PC-3 (cell line): ENCODE data around the gene RBBP8NL. TPM values are rescaled to one million over a fixed set of nuclear protein-coding genes. Genes with fewer than 3 reads are reported as not detected.

Experiments used
- ATAC-seq: fragments of 200-7000 bp; cut with Tn5 transposase; 2 replicates; pipeline ENCODE4 v1.9.1; 2020; ENCODE audit warnings: mild to moderate bottlenecking, moderate library complexity
- BruUV-seq: library from RNA; stranded (reverse); fragments of 400-500 nt; replicated peaks from 2 replicates; lab custom pipeline; 2021; lab: Mats Ljungman, UMichigan
- CTCF ChIA-PET: fragments of 300-600 bp; sonication (Branson Sonifier 250); formaldehyde crosslinking; loops from one replicate; lab custom pipeline; 2022; ENCODE audit warnings: antibody characterized with exemption; lab: Charles Lee
- POLR2A ChIA-PET: fragments of 300-600 bp; sonication (Branson Sonifier 250); formaldehyde crosslinking; loops from one replicate; lab custom pipeline; 2022; ENCODE audit warnings: antibody characterized with exemption; ENCODE audit not compliant: unreplicated experiment; lab: Charles Lee
- DNase-seq: peaks from one replicate; pipeline ENCODE4 v3.0.0-alpha.2; 2015
- H2AFZ ChIP-seq: fragments of 300-600 bp; sonication (generic); 2 replicates; pipeline ENCODE4 v1.6.0; 2016; ENCODE audit warnings: antibody characterized with exemption, low read length
- H3F3A ChIP-seq: fragments of 300-600 bp; sonication (generic); one replicate; pipeline ENCODE4 v1.6.0; 2017; ENCODE audit warnings: antibody characterized with exemption, low read length, control low read depth, mild to moderate bottlenecking; ENCODE audit not compliant: unreplicated experiment
- H3K27ac ChIP-seq: fragments of 300-600 bp; sonication (generic); 2 replicates; pipeline ENCODE4 v1.5.1; 2016; ENCODE audit warnings: mild to moderate bottlenecking, low read length
- H3K27me3 ChIP-seq: fragments of 300-600 bp; sonication (generic); 2 replicates; pipeline ENCODE4 v1.6.1; 2016; ENCODE audit warnings: low read length, mixed read lengths
- H3K36me3 ChIP-seq: fragments of 300-600 bp; sonication (generic); 2 replicates; pipeline ENCODE4 v1.6.1; 2016; ENCODE audit warnings: low read depth, mixed run types, low read length, mixed read lengths
- H3K4me1 ChIP-seq: fragments of 300-600 bp; sonication (generic); 2 replicates; pipeline ENCODE4 v1.5.1; 2016; ENCODE audit warnings: low read length; ENCODE audit not compliant: insufficient read depth
- H3K4me2 ChIP-seq: fragments of 300-600 bp; sonication (generic); 2 replicates; pipeline ENCODE4 v1.6.0; 2016; ENCODE audit warnings: low read length
- H3K4me3 ChIP-seq: fragments of 300-600 bp; sonication (generic); 2 replicates; pipeline ENCODE4 v1.5.1; 2016; ENCODE audit warnings: mild to moderate bottlenecking, low read length, mixed read lengths
- H3K79me2 ChIP-seq: fragments of 300-600 bp; sonication (generic); 2 replicates; pipeline ENCODE4 v1.6.1; 2017; ENCODE audit warnings: low read length, mixed read lengths
- H3K9ac ChIP-seq: fragments of 300-600 bp; sonication (generic); 2 replicates; pipeline ENCODE4 v1.6.0; 2016; ENCODE audit warnings: mild to moderate bottlenecking, low read length
- H3K9me2 ChIP-seq: fragments of 300-600 bp; sonication (generic); replicated peaks from 2 replicates; pipeline ENCODE4 v1.6.1; 2016; ENCODE audit warnings: mixed run types, low read length, mixed read lengths
- H3K9me3 ChIP-seq: fragments of 300-600 bp; sonication (generic); 2 replicates; pipeline ENCODE4 v1.6.1; 2016; ENCODE audit warnings: low read length, mixed read lengths
- H4K20me1 ChIP-seq: fragments of 300-600 bp; sonication (generic); 2 replicates; pipeline ENCODE4 v1.6.1; 2016; ENCODE audit warnings: low read length, mixed read lengths
- CTCF ChIP-seq: fragments of 300-600 bp; sonication (generic); conservative IDR thresholded peaks from 2 replicates; pipeline ENCODE4 v1.5.1; 2017; ENCODE audit warnings: antibody characterized with exemption, low read depth, mild to moderate bottlenecking, low read length
- EZH2 ChIP-seq: fragments of 300-600 bp; sonication (generic); IDR thresholded peaks from one replicate; pipeline ENCODE4 v1.6.1; 2017; ENCODE audit warnings: antibody characterized with exemption, mild to moderate bottlenecking, low read length; ENCODE audit not compliant: unreplicated experiment
- EZH2phosphoT487 ChIP-seq: fragments of 300-600 bp; sonication (generic); IDR thresholded peaks from 2 replicates; pipeline ENCODE4 v1.6.1; 2018; ENCODE audit warnings: mild to moderate bottlenecking, antibody characterized with exemption, low read length, borderline replicate concordance
- intact Hi-C: fragments of 100-400 bp; cut with micrococcal nuclease; formaldehyde crosslinking; loops from 2 replicates; pipeline ENCODE4 v1.9.0; 2023
- total RNA-seq: library from RNA; depleted of rRNA; stranded (reverse); fragments of >200 nt; gene quantifications from 2 replicates; pipeline ENCODE4 v1.2.3, GENCODE V29; 2014

RBBP8NL gene
- total RNA-seq, 1 experiment from 2014 or later: 9.4 TPM

GRCh38 chr20:62409931-62410745 lies 17.2 kb downstream of the RBBP8NL start:
- Histone ChIP-seq H3K4me1 (peaks cover 19% of the 10 kb centered on the region), H2AFZ (peak overlapping the region; percentile 10; the same call in 1 of the 2 replicates), H3K27me3 (no peaks in the 10 kb centered on the region), H3K9me3 (no peaks in the 10 kb centered on the region), H3K27ac (no peak overlapping the region), H3K9me2 (no peaks in the 10 kb centered on the region), H3K79me2 (peaks cover 17% of the 10 kb centered on the region), H3K36me3 (no peaks in the 10 kb centered on the region), H3F3A (no peaks in the 10 kb centered on the region), H3K4me3 (peak overlapping the region; percentile 20; the same call in 1 of the 2 replicates), H3K4me2 (peak overlapping the region; percentile 73), H4K20me1 (0 out of 2 replicates have a peak, but pooled peaks cover 7% of the 10 kb centered on the region), H3K9ac (no peak overlapping the region)
- intact Hi-C loops: loop anchor here (2.0 to 5.0 kb wide), 2 partner anchors 77 to 87 kb away; no protein-coding TSS in a partner anchor
- ChIA-PET POLR2A (no interaction called here), CTCF (interaction anchor here (0.6 to 1.8 kb wide), 5 partner anchors 85 to 733 kb away, joined by 3 to 5 read pairs (median 3); no protein-coding TSS in a partner anchor)
- TF ChIP-seq CTCF (peak; percentile 85), EZH2phosphoT487 (no peak)
- peak; percentile 59 for DNase-seq
- peak; percentile 34 for ATAC-seq
- BruUV-seq: no TSS peak

GRCh38 chr20:62409086-62409853 lies 18.1 kb downstream of the RBBP8NL start:
- H3K27ac ChIP-seq: no peak overlapping the region
- ATAC-seq: no peak
- no peak for TF ChIP-seq EZH2phosphoT487
- TF ChIP-seq EZH2: no peak
- no peak for TF ChIP-seq CTCF
- no peaks in the 10 kb centered on the region for H3F3A ChIP-seq
- peak overlapping the region; percentile 73; the same call in 1 of the 2 replicates for H3K4me2 ChIP-seq
- no peak overlapping the region for H3K9ac ChIP-seq
- POLR2A ChIA-PET: no interaction called here
- BruUV-seq: no TSS peak
- no peak overlapping the region for H2AFZ ChIP-seq
- H3K9me3 ChIP-seq: no peaks in the 10 kb centered on the region
- H3K9me2 ChIP-seq: no peaks in the 10 kb centered on the region
- H4K20me1 ChIP-seq: 0 out of 2 replicates have a peak, but pooled peaks cover 7% of the 10 kb centered on the region
- peaks cover 24% of the 10 kb centered on the region for H3K79me2 ChIP-seq
- CTCF ChIA-PET: interaction anchor here (0.6 to 1.8 kb wide), 4 partner anchors 207 to 734 kb away, joined by 3 to 5 read pairs (median 4); no protein-coding TSS in a partner anchor
- H3K36me3 ChIP-seq: no peaks in the 10 kb centered on the region
- intact Hi-C loops: no loop called here
- H3K4me3 ChIP-seq: no peak overlapping the region; the same call in 1 of the 2 replicates
- no peaks in the 10 kb centered on the region for H3K27me3 ChIP-seq
- DNase-seq: no peak
- peaks cover 19% of the 10 kb centered on the region for H3K4me1 ChIP-seq
